ENCODE data around the gene SFXN5. TPM values are rescaled to one million over a fixed set of nuclear protein-coding genes. Genes with fewer than 3 reads are reported as not detected.

Gene SFXN5
- total and polyA plus RNA-seq, 2 donors, result 9.2 to 11.8 TPM

DNA sequence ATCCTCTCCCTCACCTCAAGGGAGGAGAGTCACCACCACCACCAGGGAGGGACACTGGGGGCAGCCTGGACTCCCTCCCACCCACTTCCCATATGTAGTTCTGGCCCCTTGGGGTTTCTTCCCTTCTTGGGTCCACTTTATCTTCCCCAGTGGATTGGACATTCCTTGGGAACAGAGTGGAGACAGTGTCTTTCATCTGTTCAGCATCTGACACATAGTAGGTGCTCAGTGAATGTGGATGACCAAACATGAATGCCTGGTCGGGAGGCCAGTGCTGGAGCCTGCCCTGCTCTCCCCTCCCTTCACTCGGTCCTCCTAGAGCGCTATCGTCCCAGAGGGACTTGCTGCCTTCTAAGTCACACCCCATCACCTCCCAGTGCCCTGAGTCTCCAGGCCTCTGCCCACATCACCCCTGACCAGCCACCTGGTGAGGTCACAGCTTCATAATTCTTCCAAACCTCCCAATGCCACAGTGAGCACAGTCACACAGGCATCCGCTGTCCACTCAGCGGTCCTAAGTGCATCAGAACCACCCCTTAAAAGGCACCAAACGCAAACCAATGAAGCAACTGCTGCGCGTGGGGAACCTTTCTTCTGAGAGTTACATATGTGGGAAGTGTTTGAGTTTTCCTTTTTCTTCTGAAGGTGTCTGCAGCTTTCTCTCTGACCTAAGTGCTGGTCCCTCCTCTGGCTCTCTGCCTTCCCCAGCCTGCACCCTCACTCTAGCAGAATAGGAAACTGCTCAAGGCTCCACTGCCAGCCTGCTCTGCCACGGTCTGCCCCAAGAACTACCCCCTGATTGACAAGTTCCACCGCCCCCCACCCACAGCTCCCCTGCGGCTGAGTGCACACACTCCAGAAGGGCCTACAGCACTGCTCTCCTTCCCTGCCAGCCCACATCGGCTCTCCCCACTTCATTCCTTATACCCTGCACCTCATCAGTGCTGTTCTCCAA lies 7.2 kb upstream of the SFXN5 start:
- DNase-seq (ENCODE audit: extremely low spot score), result no peak
- WGBS, result 90% methylated on average over 13 of the region's 13 CpGs
- H3K4me1 ChIP-seq (ENCODE audit: insufficient read depth), result no peaks in the 10 kb centered on the region
- no peaks in the 10 kb centered on the region for H3K36me3 ChIP-seq (ENCODE audit: insufficient read depth)
- no peak overlapping the region for H3K4me3 ChIP-seq (ENCODE audit: low read depth, low read length)
- H3K27ac ChIP-seq (ENCODE audit: low read depth), result no peak overlapping the region

DNA sequence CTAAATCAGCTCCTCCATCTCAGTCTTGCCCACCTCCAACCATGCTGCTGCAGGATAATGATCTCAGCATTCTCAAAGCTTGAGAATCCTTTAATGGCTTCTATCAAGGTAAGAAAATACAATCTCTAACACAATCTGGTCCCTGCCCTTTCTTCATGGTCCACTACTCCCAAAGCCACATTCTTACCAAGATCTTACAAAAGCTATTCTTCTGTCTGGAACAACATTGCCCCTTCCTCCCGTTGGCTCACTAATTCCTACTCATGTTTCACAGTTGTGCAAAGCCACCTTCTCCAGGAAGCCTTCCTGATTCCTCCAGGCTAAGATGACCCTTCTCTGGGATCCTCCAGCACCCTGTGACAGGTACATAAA lies 5.9 kb upstream of the SFXN5 start:
- Histone ChIP-seq H3K4me3 (ENCODE audit: low read depth, low read length) (no peak overlapping the region), H3K27ac (ENCODE audit: low read depth) (no peak overlapping the region), H3K4me1 (ENCODE audit: insufficient read depth) (no peaks in the 10 kb centered on the region), H3K36me3 (ENCODE audit: insufficient read depth) (no peaks in the 10 kb centered on the region)
- DNase-seq (ENCODE audit: extremely low spot score), result no peak
- 92% methylated on average over 1 of the region's 1 CpG for WGBS

DNA sequence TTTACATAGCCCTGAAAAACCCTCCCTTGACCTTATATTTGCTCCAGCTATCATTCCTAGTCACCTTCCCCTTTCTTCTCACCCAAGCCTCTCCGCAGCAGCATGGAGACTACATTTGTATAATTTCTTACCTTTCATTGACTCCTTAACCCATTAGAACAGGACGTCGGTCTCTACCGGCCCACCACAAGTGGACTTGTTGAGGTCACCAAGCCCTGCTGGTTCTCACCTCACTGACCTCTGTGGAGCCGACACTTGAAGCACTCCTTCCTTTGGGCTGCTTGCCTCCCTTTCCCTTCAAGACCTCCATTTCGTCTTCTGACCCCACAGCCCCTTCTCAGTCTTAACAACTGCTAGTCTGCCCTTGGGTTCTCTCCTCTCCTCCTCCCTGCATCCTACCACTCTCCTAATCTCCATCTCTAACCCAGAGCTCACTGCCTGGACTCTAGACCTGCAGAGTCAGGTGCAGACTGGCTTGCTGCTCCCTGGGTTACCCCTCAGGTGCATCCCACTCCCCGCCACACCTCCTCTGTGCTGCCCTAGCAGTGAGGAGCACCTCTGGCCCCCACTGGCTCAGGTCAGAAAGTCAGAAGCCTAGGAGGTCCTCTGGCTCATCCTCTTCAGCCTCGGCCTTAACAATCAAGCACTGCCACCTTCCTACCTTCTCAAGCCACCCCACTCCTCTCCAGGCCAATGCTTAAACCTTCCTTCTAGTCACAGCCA lies 5.3 kb upstream of the SFXN5 start:
- DNase-seq (ENCODE audit: extremely low spot score), result no peak
- no peaks in the 10 kb centered on the region for H3K4me1 ChIP-seq (ENCODE audit: insufficient read depth)
- no peak overlapping the region for H3K4me3 ChIP-seq (ENCODE audit: low read depth, low read length)
- H3K27ac ChIP-seq (ENCODE audit: low read depth), result no peak overlapping the region
- 92% methylated on average over 8 of the region's 8 CpGs for WGBS
- H3K36me3 ChIP-seq (ENCODE audit: insufficient read depth), result no peaks in the 10 kb centered on the region

DNA sequence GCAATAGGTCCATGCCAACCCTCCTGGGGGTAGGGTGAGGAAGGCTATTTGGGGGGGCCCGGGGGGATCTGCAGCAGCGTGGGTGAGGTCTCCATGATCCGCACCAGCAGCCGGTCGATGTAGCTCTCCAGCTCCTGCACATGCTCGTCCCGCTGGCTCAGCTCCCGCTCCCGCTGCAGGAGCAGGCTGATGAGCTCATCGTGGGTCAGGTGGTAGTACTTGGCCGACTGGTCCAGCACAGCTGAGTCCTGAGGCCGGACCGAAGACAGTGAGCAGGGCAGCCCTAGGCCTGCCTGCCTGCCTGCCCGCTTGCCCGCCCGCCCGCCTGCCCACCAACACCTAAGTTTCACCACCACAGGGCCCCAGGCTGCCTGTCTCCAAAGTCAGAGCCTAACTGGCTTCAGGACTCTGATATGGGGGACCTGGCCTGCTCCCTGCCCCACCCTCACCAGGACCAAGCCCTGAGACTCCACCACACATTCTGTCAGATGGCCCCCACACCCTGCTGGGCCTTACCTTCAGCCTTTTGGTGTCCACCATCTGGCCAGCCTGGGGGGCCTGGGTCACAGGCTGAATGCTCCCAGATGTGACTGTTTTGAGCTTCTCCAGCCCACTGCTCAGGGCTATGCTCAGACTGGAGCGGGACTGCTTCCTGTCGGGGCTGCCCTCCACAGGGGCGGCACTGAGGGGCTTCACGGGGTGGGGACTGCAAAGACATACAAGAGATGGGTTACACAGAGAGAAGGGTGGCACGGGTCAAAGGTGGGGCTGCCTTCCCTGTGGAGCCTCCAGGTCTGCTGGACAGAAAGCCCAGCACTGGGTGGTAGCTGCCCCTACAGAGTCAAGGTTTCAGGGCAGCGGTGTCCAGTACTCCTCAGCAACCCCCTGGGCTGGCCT lies 4.2 kb upstream of the SFXN5 start:
- no peak for DNase-seq (ENCODE audit: extremely low spot score)
- 72% methylated on average over 23 of the region's 23 CpGs for WGBS
- no peaks in the 10 kb centered on the region for H3K4me1 ChIP-seq (ENCODE audit: insufficient read depth)
- H3K4me3 ChIP-seq (ENCODE audit: low read depth, low read length), result no peak overlapping the region
- H3K27ac ChIP-seq (ENCODE audit: low read depth), result no peak overlapping the region
- H3K36me3 ChIP-seq (ENCODE audit: insufficient read depth), result no peaks in the 10 kb centered on the region

DNA sequence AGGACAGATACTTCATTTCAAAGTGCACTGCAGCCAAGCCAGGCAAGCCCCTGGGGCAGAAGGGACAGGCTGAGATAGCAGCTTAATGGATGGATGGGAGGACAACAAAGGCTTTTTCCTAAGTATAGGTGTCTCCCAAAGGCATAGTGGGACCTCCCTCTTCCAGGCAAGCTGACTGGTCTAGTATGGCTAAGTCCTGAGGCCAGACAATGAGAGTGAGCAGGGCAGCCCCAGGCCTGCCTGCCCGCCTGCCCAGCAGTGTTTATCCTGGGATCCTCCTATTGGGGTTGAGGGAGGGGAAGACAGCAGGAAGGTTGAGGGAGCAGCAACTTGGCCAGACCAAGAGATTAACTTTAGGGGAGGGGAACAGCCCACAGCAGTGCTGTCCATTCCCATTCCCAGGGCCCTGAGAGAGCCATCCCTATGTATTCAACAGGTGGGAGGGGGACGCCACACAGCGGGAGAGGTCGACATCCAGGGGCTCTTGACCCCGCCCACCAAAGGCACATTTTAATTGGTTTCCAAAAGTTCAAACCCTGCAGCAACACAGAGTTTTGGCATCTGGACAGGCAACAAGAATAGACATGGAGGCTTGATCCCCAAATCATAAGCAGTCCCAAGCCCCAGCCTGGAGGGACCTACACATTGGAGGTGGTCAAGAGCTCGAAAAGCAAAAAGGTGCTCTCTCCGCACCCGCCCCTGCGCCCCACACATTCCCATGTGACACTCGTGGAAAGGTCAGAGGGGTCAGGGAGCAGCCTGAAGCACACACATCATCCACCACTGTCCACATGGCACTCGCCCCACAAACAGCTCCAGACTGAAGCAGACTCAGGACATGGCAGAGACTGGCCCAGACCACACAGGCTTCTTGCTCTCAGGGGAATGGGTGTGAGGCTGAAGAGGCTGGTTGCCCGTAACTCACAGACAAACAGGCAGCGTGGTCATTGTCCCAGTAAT lies 2.9 kb upstream of the SFXN5 start:
- H3K4me1 ChIP-seq (ENCODE audit: insufficient read depth), result peaks cover under 1% of the 10 kb centered on the region
- DNase-seq (ENCODE audit: extremely low spot score), result no peak
- H3K27ac ChIP-seq (ENCODE audit: low read depth), result no peak overlapping the region
- no peaks in the 10 kb centered on the region for H3K36me3 ChIP-seq (ENCODE audit: insufficient read depth)
- H3K4me3 ChIP-seq (ENCODE audit: low read depth, low read length), result no peak overlapping the region
- WGBS, result 84% methylated on average over 13 of the region's 13 CpGs

DNA sequence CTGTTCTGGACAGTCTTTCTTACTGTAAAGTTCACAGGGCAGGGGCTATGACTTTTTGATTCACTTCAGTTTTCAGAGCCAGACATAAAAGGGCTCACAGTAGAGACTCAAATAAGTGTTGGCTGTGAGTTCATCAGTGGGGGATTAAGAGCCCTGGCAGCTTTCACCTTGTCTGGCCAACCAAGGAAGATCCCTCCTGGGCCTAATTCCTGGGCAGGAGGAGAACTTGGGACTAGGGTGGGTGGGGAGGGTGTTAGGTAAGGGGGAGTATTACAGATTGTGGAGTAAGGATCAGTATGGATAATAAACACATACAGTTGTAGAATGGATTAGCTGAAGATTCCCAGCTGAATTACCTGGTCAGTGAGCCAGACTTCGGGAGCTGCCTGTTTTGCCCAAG lies 904 bp upstream of the SFXN5 start:
- Histone ChIP-seq H3K27ac (ENCODE audit: low read depth) (peak overlapping the region; percentile 40), H3K4me1 (ENCODE audit: insufficient read depth) (peaks cover 4% of the 10 kb centered on the region), H3K36me3 (ENCODE audit: insufficient read depth) (no peaks in the 10 kb centered on the region), H3K4me3 (ENCODE audit: low read depth, low read length) (no peak overlapping the region)
- WGBS, result 95% methylated on average over 1 of the region's 1 CpG
- no peak for DNase-seq (ENCODE audit: extremely low spot score)

DNA sequence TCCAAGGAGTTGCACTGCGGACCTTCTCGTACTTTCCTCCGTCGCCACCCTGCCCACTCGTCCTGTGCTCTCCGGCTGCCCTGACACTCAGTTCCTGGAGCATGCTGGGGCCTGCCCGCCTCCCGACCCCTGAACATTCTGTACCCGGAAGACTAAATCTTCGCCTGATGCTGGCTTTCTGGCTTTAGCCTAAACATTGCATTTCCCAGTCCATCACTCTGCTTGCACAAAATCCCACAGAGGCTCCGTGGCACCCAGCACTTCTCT lies 550 bp upstream of the SFXN5 start:
- Histone ChIP-seq H3K4me1 (ENCODE audit: insufficient read depth) (peaks cover 4% of the 10 kb centered on the region), H3K4me3 (ENCODE audit: low read depth, low read length) (peak overlapping the region; percentile 76), H3K36me3 (ENCODE audit: insufficient read depth) (no peaks in the 10 kb centered on the region), H3K27ac (ENCODE audit: low read depth) (peak overlapping the region; percentile 40)
- DNase-seq (ENCODE audit: extremely low spot score), result peak; percentile 37
- WGBS, result 8% methylated on average over 11 of the region's 11 CpGs

DNA sequence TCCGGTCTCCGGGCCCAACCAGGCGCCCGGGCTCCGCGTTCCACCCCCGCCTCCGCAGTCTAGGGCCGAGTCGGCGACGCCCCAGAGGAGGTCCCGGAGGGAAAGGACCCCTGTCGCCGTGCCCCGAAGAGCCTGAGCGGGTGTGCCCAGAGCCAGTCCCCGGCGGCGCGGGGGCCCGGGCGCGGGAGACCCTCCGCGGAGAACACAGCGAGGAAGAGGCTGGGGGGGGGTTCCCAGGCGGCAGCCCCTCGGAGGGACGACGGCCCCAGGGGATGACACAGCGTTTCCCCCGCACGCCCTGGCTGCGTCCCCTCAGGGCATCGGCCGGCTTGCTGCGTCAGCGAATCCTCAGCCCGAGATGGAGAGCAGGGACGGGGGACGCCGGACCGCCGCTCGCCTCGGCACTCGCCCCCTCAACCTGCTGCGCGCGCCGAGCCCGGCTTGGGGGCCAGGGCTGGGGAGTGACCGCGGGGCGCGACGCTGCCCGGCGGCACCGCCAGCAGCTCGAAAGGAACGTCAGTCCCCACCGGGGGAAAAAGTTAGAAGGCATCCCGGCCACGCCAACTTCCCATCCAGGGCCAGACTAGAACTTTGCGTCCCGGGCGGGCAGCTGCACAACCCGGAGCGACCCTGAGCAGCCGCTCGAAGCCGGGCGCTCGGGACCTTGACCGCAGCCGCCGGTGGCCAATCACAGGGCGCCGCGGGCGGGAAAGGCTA lies 711 bp downstream of the SFXN5 start:
- no peak for DNase-seq (ENCODE audit: extremely low spot score)

DNA sequence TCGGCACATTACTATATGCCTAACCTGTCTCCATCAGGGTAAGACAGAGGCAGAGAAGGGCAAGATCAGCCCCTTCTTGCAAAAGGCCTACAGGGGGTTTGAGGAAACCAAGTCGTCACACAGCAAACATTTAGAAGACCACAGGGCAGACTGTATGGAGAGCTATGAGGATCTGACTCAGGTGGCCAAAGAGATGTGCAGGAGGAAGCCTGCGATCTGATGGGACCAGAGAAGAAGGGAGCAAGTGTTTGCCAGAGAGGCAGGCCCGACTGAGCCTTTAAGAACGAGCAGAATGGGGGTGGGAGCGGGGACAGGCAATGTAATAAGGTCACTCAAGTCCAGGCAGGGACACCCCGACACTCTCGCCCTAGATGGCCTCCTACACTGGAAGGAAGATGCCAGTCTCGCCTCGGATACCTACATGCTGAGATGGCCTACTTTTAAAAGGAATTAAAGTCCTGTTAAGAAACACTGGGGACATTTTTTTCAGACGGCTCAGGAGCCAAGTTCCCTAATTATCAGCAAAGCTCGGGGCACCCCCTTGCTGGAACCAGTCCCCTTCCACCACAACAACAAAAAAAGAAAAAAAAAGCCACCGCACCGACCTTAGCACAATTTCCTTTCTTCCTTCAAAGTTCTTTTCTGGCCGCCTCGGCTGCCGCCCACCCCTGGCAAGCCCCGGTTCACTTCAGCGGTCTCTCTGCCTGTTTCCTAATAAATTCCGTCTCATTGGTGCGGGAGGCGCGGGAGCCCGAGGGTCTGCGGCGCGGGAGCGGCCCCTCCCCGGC lies 1.5 kb downstream of the SFXN5 start:
- WGBS, result 14% methylated on average over 29 of the region's 29 CpGs

More for the DNA sequence above, 711 bp downstream of the SFXN5 start:
- no peaks in the 10 kb centered on the region for H3K36me3 ChIP-seq (ENCODE audit: insufficient read depth)
- H3K4me1 ChIP-seq (ENCODE audit: insufficient read depth), result peaks cover 4% of the 10 kb centered on the region
- WGBS, result under 1% methylated on average over 83 of the region's 83 CpGs
- H3K4me3 ChIP-seq (ENCODE audit: low read depth, low read length), result peak overlapping the region; percentile 76
- peak overlapping the region; percentile 77 for H3K27ac ChIP-seq (ENCODE audit: low read depth)

DNA sequence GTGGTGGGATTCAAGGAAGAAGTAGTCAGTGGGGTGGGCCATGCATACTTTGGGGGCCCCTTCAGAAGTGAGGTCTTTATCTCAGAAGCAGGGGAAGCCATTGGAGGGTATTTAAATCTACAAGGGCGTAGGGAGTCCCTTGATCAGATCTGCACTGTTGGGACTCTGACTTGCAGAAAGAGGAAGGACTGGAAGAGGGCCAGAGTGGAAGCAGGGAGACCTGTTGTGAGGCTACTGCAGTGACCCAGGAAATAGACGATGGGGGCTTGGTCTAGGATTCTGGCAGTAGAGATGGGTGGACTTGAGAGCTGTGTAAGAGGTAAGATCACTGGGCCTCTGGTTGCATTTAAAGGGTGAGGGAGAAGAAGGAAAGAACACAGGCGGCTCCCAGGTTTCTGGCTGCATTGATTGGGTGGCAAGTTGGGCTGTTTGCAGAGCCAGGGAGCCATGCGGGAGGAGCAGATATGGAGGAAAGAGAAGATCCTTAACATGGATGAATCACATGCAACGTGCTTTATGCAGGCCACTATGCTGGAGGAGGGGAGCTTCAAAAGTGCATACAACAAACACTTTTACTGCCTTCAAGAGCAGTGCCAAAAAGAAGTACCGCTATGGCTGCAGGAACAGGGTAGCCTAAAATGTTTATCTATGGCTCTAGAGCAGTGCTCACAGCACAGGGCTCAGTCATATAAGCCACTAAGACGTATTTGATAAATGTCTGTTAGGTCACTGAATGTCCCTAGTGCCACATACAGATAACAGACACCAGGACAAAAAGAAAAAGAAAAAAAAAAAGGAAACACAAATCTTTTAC lies 2.3 kb downstream of the SFXN5 start:
- Histone ChIP-seq H3K4me1 (ENCODE audit: insufficient read depth) (peaks cover 4% of the 10 kb centered on the region), H3K27ac (ENCODE audit: low read depth) (no peak overlapping the region), H3K36me3 (ENCODE audit: insufficient read depth) (no peaks in the 10 kb centered on the region), H3K4me3 (ENCODE audit: low read depth, low read length) (no peak overlapping the region)
- no peak for DNase-seq (ENCODE audit: extremely low spot score)
- WGBS, result 64% methylated on average over 7 of the region's 7 CpGs

More for the DNA sequence above, 1.5 kb downstream of the SFXN5 start:
- H3K27ac ChIP-seq (ENCODE audit: low read depth), result no peak overlapping the region
- peaks cover 4% of the 10 kb centered on the region for H3K4me1 ChIP-seq (ENCODE audit: insufficient read depth)
- no peaks in the 10 kb centered on the region for H3K36me3 ChIP-seq (ENCODE audit: insufficient read depth)
- no peak for DNase-seq (ENCODE audit: extremely low spot score)
- peak overlapping the region; percentile 76 for H3K4me3 ChIP-seq (ENCODE audit: low read depth, low read length)

DNA sequence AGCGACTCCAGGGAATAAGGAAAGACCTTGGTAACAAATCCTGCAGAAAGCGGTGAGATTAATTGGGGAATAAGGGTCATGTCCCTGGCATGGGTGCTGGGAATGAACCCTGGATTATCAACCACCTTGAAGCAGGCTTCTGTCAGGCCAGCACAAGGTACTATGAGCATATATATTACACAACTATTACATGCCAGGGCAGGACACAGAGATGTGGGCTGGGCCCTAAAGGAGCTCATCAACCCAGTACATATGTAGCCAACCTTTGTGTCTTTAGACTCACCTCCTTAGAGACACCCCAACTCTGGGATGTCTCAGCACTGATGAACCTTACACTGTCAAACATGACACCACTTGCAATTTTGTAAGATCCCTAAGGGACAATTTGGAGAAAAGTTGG lies 3.4 kb downstream of the SFXN5 start:
- Histone ChIP-seq H3K27ac (ENCODE audit: low read depth) (no peak overlapping the region), H3K4me3 (ENCODE audit: low read depth, low read length) (no peak overlapping the region), H3K4me1 (ENCODE audit: insufficient read depth) (peaks cover 4% of the 10 kb centered on the region), H3K36me3 (ENCODE audit: insufficient read depth) (no peaks in the 10 kb centered on the region)
- DNase-seq (ENCODE audit: extremely low spot score), result no peak
- WGBS, result 93% methylated on average over 2 of the region's 2 CpGs
